HEK293 (cell line): ENCODE measurements around the gene TCEAL3.

Experiments used
- CTCF ChIA-PET: fragments of 350-600 bp; formaldehyde crosslinking; extraction: SDS; loops from one replicate; lab custom pipeline; 2021; ENCODE audit warnings: antibody characterized with exemption; lab: Yijun Ruan, JAX
- POLR2A ChIA-PET: fragments of 300-600 bp; formaldehyde crosslinking; extraction: SDS; loops from one replicate; lab custom pipeline; 2020; ENCODE audit warnings: antibody characterized with exemption, inconsistent platforms; lab: Yijun Ruan, JAX
- H3K27ac ChIP-seq: fragments of 200-500 bp; sonication (Bioruptor generic); 2 replicates; pipeline ENCODE4 v1.5.1; 2014; ENCODE audit warnings: low read depth, low read length, control low read depth, inconsistent platforms; ENCODE audit errors: extremely low read depth
- H3K36me3 ChIP-seq, 2 experiments: fragments of 200-500 bp in 1 of 2; sonication (Bioruptor generic) in 1 of 2; 1 replicate in 1 of 2; 2 replicates in 1 of 2; pipeline ENCODE4 v1.5.1; 2014 to 2017; ENCODE audit warnings: inconsistent platforms in 2 of 2, low read length in 2 of 2; ENCODE audit not compliant: control insufficient read depth in 2 of 2, insufficient read depth in 1 of 2
- H3K4me1 ChIP-seq: fragments of 200-500 bp; sonication (Bioruptor generic); 2 replicates; pipeline ENCODE4 v1.5.1; 2014; ENCODE audit warnings: mild to moderate bottlenecking, low read length, inconsistent platforms; ENCODE audit not compliant: control insufficient read depth, insufficient read depth
- H3K4me3 ChIP-seq: 2 replicates; pipeline ENCODE4 v1.5.1; 2011; ENCODE audit warnings: low read depth, mild to moderate bottlenecking, control low read depth, low read length, moderate library complexity
- H3K9me3 ChIP-seq: fragments of 200-500 bp; sonication (Bioruptor generic); 2 replicates; pipeline ENCODE4 v1.5.1; 2014; ENCODE audit warnings: low read depth, low read length, inconsistent platforms; ENCODE audit not compliant: control insufficient read depth, insufficient read depth
- GLI4 ChIP-seq: fragments of 450-650 bp; formaldehyde crosslinking; IDR thresholded peaks from 2 replicates; pipeline ENCODE4 v1.5.1; 2016; ENCODE audit warnings: missing biosample characterization, missing genetic modification characterization
- IKZF3 ChIP-seq: fragments of 450-650 bp; IDR thresholded peaks from 2 replicates; pipeline ENCODE4 v1.5.0; 2018; ENCODE audit warnings: missing biosample characterization, mild to moderate bottlenecking, missing genetic modification characterization, moderate library complexity
- SCRT1 ChIP-seq: fragments of 450-650 bp; formaldehyde crosslinking; IDR thresholded peaks from 2 replicates; pipeline ENCODE4 v1.5.1; 2016; ENCODE audit warnings: missing biosample characterization, missing genetic modification characterization, borderline replicate concordance
- SP2 ChIP-seq: fragments of 450-650 bp; formaldehyde crosslinking; IDR thresholded peaks from 2 replicates; pipeline ENCODE4 v1.5.1; 2016; ENCODE audit warnings: missing biosample characterization, missing genetic modification characterization
- SP7 ChIP-seq: fragments of 450-650 bp; formaldehyde crosslinking; IDR thresholded peaks from 2 replicates; pipeline ENCODE4 v1.5.1; 2016; ENCODE audit warnings: missing biosample characterization, missing genetic modification characterization
- TRIM28 ChIP-seq: IDR thresholded peaks from 2 replicates; pipeline ENCODE4 v1.6.1; 2011; ENCODE audit warnings: low read length, control low read depth, borderline replicate concordance
- ZBTB17 ChIP-seq: fragments of 450-650 bp; formaldehyde crosslinking; IDR thresholded peaks from 2 replicates; pipeline ENCODE4 v1.5.1; 2016; ENCODE audit warnings: missing biosample characterization, missing genetic modification characterization
- ZFHX2 ChIP-seq: fragments of 450-650 bp; formaldehyde crosslinking; conservative IDR thresholded peaks from 2 replicates; pipeline ENCODE4 v1.5.1; 2016; ENCODE audit warnings: missing biosample characterization, missing genetic modification characterization
- ZFP69B ChIP-seq: fragments of 450-650 bp; formaldehyde crosslinking; IDR thresholded peaks from 2 replicates; pipeline ENCODE4 v1.5.1; 2016; ENCODE audit warnings: missing biosample characterization, missing genetic modification characterization
- ZIC2 ChIP-seq: fragments of 450-650 bp; formaldehyde crosslinking; IDR thresholded peaks from 2 replicates; pipeline ENCODE4 v1.5.1; 2016; ENCODE audit warnings: missing biosample characterization, missing genetic modification characterization
- ZNF16 ChIP-seq: fragments of 450-650 bp; formaldehyde crosslinking; IDR thresholded peaks from 2 replicates; pipeline ENCODE4 v1.5.1; 2016; ENCODE audit warnings: low read depth, missing biosample characterization, missing genetic modification characterization
- ZNF366 ChIP-seq: fragments of 450-650 bp; formaldehyde crosslinking; conservative IDR thresholded peaks from 2 replicates; pipeline ENCODE4 v1.5.1; 2016; ENCODE audit warnings: missing biosample characterization, missing genetic modification characterization
- ZNF48 ChIP-seq: fragments of 450-650 bp; formaldehyde crosslinking; IDR thresholded peaks from 2 replicates; pipeline ENCODE4 v1.5.1; 2016; ENCODE audit warnings: missing biosample characterization, missing genetic modification characterization
- ZNF660 ChIP-seq: fragments of 450-650 bp; IDR thresholded peaks from 2 replicates; pipeline ENCODE4 v1.5.1; 2018; ENCODE audit warnings: missing biosample characterization, mild to moderate bottlenecking, missing genetic modification characterization
- ZNF777 ChIP-seq: fragments of 450-650 bp; formaldehyde crosslinking; IDR thresholded peaks from 2 replicates; pipeline ENCODE4 v1.5.1; 2017; ENCODE audit warnings: missing biosample characterization, missing genetic modification characterization, borderline replicate concordance
- ZSCAN16 ChIP-seq: fragments of 450-650 bp; formaldehyde crosslinking; IDR thresholded peaks from 2 replicates; pipeline ENCODE4 v1.5.1; 2016; ENCODE audit warnings: missing biosample characterization, missing genetic modification characterization
- ZSCAN23 ChIP-seq: fragments of 450-650 bp; formaldehyde crosslinking; IDR thresholded peaks from 2 replicates; pipeline ENCODE4 v1.5.1; 2016; ENCODE audit warnings: missing biosample characterization, missing genetic modification characterization
- TF ChIP-seq, protein P1 (sequence below): fragments of 450-650 bp; IDR thresholded peaks from 2 replicates; pipeline ENCODE4 v1.5.1; 2018; ENCODE audit warnings: missing biosample characterization, missing genetic modification characterization
- TF ChIP-seq, protein P2 (sequence below): fragments of 450-650 bp; formaldehyde crosslinking; IDR thresholded peaks from 2 replicates; pipeline ENCODE4 v1.5.1; 2016; ENCODE audit warnings: missing biosample characterization, missing genetic modification characterization
- TF ChIP-seq, protein P3 (sequence below): fragments of 450-650 bp; formaldehyde crosslinking; conservative IDR thresholded peaks from 2 replicates; pipeline ENCODE4 v1.5.1; 2016; ENCODE audit warnings: low read depth, missing biosample characterization, missing genetic modification characterization
- TF ChIP-seq, protein P4 (sequence below): fragments of 450-650 bp; formaldehyde crosslinking; IDR thresholded peaks from 2 replicates; pipeline ENCODE4 v1.5.1; 2017; ENCODE audit warnings: missing biosample characterization, missing genetic modification characterization

The TCEAL3 gene

DNA sequence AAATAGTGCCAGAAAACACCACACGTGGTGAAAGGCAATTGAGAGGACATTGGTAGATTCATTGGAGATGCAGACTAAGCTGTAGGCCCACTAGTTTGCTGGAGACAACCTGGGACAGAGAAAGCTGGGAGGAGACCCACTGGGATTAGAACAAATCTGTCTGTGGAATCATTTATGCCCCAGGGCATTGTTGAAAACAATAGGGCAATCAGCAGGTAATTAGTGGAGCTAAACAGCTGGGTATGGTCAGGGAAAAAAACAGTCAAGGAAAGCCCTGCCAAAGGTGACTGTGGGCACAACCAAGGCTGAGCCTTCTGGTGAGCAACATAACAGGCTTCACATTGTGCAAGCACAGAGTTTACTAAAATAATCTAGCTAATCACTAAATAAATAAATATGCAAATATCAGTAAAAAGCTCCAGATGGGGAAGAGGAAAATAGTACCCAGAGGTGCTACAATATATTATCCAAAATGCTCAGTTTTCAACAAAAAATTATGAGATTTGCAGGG, 9.0 kb downstream of the TCEAL3 start (continued):
- TF ChIP-seq, protein P1, sequence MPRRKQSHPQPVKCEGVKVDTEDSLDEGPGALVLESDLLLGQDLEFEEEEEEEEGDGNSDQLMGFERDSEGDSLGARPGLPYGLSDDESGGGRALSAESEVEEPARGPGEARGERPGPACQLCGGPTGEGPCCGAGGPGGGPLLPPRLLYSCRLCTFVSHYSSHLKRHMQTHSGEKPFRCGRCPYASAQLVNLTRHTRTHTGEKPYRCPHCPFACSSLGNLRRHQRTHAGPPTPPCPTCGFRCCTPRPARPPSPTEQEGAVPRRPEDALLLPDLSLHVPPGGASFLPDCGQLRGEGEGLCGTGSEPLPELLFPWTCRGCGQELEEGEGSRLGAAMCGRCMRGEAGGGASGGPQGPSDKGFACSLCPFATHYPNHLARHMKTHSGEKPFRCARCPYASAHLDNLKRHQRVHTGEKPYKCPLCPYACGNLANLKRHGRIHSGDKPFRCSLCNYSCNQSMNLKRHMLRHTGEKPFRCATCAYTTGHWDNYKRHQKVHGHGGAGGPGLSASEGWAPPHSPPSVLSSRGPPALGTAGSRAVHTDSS (tag by site-specific recombination) = no peak
- TF ChIP-seq IKZF3 (tag by site-specific recombination) (no peak), SP2 (tag by site-specific recombination) (no peak), GLI4 (tag by site-specific recombination) (no peak), ZSCAN16 (tag by site-specific recombination) (no peak), ZNF777 (tag by site-specific recombination) (no peak), ZNF48 (tag by site-specific recombination) (no peak), ZNF16 (tag by site-specific recombination) (no peak)

DNA sequence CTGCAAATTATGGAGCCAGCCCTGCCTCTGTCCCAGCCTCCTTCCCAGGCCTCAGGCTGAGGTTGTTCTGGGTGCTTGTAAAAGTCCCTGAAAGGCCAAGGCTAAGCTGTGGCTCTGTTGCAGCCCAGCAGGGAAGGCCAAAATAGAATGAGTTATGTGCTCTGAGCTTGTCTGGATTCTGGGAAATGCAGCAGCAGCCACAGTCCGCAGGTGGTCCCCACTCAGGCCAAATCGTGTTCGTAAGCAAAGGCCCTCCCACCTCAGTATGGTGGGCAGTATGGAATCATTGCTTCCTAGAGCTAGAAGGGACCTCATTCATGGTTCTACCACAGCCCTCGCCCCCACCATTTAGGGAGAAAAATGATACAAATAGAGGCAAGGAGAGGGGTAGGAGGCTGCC, 16.3 kb downstream of the TCEAL3 start:
- ChIA-PET POLR2A (no interaction called here), CTCF (no interaction called here)
- Histone ChIP-seq H3K9me3 (no peaks in the 10 kb centered on the region), H3K27ac (no peak overlapping the region), H3K4me3 (no peak overlapping the region), H3K4me1 (no peaks in the 10 kb centered on the region), H3K36me3 (peaks cover 0 to 6% of the 10 kb centered on the region in 2 experiments; a peak in 1 of 3 replicates)
- TF ChIP-seq IKZF3 (tag by site-specific recombination) (0 out of 2 replicates have a peak, but pooled peaks have one; percentile 27), TRIM28 (no peak; the same call in 1 of the 2 replicates), SCRT1 (tag by site-specific recombination) (no peak; the same call in 1 of the 2 replicates), ZNF366 (no peak), ZIC2 (peak; percentile 86), ZNF660 (tag by site-specific recombination) (no peak), ZSCAN23 (no peak), SP7 (tag by site-specific recombination) (0 out of 2 replicates have a peak, but pooled peaks have one; percentile 19), ZFHX2 (tag by site-specific recombination) (peak; percentile 71), ZFP69B (peak; percentile 49; the same call in 1 of the 2 replicates), ZBTB17 (tag by site-specific recombination) (peak; percentile 42; the same call in 1 of the 2 replicates)
- TF ChIP-seq, protein P2, sequence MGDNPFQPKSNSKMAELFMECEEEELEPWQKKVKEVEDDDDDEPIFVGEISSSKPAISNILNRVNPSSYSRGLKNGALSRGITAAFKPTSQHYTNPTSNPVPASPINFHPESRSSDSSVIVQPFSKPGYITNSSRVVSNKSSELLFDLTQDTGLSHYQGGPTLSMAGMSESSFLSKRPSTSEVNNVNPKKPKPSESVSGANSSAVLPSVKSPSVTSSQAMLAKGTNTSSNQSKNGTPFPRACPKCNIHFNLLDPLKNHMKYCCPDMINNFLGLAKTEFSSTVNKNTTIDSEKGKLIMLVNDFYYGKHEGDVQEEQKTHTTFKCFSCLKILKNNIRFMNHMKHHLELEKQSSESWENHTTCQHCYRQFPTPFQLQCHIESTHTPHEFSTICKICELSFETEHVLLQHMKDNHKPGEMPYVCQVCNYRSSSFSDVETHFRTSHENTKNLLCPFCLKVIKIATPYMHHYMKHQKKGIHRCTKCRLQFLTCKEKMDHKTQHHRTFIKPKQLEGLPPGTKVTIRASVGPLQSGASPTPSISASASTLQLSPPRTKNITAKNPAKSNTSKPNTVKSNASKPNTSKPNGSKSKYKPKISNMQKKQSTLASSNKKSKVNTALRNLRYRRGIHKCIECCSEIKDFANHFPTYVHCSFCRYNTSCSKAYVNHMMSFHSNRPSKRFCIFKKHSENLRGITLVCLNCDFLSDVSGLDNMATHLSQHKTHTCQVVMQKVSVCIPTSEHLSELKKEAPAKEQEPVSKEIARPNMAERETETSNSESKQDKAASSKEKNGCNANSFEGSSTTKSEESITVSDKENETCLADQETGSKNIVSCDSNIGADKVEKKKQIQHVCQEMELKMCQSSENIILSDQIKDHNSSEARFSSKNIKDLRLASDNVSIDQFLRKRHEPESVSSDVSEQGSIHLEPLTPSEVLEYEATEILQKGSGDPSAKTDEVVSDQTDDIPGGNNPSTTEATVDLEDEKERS (tag by site-specific recombination) = no peak
- TF ChIP-seq, protein P1 (tag by site-specific recombination) = no peak
- TF ChIP-seq, protein P3, sequence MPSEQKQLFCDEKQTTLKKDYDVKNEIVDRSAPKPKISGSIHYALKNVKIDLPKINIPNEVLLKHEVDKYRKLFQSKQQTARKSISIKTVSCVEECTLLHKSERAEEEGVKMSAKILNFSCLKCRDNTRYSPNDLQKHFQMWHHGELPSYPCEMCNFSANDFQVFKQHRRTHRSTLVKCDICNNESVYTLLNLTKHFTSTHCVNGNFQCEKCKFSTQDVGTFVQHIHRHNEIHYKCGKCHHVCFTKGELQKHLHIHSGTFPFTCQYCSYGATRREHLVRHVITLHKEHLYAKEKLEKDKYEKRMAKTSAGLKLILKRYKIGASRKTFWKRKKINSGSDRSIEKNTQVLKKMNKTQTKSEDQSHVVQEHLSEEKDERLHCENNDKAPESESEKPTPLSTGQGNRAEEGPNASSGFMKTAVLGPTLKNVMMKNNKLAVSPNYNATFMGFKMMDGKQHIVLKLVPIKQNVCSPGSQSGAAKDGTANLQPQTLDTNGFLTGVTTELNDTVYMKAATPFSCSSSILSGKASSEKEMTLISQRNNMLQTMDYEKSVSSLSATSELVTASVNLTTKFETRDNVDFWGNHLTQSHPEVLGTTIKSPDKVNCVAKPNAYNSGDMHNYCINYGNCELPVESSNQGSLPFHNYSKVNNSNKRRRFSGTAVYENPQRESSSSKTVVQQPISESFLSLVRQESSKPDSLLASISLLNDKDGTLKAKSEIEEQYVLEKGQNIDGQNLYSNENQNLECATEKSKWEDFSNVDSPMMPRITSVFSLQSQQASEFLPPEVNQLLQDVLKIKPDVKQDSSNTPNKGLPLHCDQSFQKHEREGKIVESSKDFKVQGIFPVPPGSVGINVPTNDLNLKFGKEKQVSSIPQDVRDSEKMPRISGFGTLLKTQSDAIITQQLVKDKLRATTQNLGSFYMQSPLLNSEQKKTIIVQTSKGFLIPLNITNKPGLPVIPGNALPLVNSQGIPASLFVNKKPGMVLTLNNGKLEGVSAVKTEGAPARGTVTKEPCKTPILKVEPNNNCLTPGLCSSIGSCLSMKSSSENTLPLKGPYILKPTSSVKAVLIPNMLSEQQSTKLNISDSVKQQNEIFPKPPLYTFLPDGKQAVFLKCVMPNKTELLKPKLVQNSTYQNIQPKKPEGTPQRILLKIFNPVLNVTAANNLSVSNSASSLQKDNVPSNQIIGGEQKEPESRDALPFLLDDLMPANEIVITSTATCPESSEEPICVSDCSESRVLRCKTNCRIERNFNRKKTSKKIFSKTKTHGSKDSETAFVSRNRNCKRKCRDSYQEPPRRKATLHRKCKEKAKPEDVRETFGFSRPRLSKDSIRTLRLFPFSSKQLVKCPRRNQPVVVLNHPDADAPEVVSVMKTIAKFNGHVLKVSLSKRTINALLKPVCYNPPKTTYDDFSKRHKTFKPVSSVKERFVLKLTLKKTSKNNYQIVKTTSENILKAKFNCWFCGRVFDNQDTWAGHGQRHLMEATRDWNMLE (tag by site-specific recombination) = no peak
- TF ChIP-seq, protein P4, sequence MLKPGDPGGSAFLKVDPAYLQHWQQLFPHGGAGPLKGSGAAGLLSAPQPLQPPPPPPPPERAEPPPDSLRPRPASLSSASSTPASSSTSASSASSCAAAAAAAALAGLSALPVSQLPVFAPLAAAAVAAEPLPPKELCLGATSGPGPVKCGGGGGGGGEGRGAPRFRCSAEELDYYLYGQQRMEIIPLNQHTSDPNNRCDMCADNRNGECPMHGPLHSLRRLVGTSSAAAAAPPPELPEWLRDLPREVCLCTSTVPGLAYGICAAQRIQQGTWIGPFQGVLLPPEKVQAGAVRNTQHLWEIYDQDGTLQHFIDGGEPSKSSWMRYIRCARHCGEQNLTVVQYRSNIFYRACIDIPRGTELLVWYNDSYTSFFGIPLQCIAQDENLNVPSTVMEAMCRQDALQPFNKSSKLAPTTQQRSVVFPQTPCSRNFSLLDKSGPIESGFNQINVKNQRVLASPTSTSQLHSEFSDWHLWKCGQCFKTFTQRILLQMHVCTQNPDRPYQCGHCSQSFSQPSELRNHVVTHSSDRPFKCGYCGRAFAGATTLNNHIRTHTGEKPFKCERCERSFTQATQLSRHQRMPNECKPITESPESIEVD (tag by site-specific recombination) = no peak
